HG03064 (cell line): ENCODE results near the gene OR2G6.
"Not testable (repeated sequence)": the region's sequence is repeated elsewhere in the genome, so short reads cannot be mapped to it uniquely, and the experiment has no call there.

Experiments
- ATAC-seq: cut with Tn5 transposase; IDR thresholded peaks from one replicate; pipeline ENCODE4 v1.9.1; 2021; ENCODE audit warnings: low read depth; ENCODE audit not compliant: unreplicated experiment

Gene OR2G6

DNA sequence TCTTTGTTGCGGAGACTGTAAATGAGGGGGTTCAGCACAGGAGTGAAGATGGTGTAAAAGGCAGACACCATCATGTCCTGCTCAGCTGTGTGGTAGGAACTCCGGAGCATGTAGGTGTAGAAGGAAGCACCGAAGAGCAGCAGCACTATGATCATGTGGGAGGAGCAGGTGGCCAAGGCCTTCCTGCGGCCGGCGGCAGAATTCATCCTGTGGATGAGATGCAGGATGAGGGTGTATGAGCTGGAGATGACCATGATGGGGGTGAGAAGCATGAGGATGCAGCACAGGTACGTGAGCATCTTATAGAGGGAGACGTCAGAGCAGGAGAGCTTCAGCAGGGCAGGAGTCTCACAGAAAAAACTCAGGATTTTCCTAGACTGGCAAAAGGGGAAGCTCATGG, 66.0 kb downstream of the OR2G6 start:
- not testable (repeated sequence) for ATAC-seq

DNA sequence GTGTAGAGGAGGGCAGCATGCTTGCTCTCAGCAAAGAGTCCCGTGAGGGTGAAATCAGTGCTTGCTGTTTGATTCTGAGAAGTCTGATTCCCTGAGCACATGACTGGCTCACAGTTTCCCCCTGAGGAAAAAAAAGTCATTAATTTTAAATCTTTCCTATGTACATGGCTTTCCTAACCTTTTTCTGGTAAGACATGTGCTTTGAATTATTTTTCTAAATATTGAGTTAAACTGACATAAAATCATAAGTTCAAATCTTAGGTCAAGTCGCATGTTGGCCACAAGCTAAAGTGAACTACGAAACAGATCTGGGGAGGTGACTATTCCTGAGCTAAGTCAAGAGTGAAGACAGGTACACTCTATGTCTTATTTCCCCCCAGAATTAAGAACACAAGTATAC, 66.8 kb downstream of the OR2G6 start, which contains the start of gene OR2T34:
OR2T34 (minus strand) TSS at position 101 of the 400 bp plus-strand sequence; CDS start at position 101, 0 bp downstream.
- not testable (repeated sequence) for ATAC-seq

DNA sequence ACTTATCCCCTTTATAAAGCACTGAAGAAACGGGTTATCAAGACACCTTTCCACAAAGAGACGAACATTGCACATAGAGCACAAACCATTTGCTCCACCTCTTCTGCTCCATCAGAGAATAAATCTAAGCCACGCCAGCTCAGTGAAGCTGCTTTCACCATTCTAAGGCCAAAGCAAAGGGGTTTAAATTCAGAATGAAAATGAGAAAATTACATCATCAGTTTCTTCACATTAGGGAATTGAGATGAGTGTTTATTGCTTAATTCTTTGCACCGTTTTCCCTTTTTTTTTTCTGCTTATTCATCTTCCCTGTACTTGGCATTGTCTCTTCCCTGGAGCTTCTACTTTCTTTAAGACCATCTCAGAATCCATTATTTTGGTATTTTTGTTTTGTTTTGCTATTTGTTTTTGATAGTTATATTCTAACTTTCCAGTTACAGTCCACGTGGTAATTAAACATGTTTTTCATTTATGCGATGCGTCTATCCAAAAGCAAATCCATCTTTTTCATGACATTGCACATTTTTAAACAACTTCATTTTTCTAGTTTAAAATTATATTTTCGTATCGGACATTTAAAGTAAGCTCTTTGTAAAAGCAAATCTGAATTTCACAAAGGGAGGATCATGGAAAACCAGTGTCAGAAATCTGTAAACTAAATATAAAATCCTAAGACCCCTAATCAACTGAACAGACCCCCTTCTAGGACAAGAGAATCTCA, 68.5 kb downstream of the OR2G6 start:
- ATAC-seq, result no peak
